Occipital lobe (tissue), 2 donors: Measurements from ENCODE around the gene RRP8. TPM values are rescaled to one million over a fixed set of nuclear protein-coding genes. Genes with fewer than 3 reads are reported as not detected.

Experiments used
- DNase-seq: peaks from one replicate; lab custom pipeline; 2025; lab: John Stamatoyannopoulos, UW
- total RNA-seq: library from RNA; depleted of rRNA; stranded (reverse); fragments of >200 nt; gene quantifications from one replicate; pipeline ENCODE4 v1.2.3, GENCODE V29; 2014

The RRP8 gene
- total RNA-seq, 1 donor from 2014 or later, result 17.5 TPM

- no peak for DNase-seq
These were observed 35.1 kb downstream of the RRP8 start for GRCh38 chr11:6568191-6568918.

- DNase-seq, result no peak
These were observed 36.1 kb downstream of the RRP8 start for GRCh38 chr11:6567371-6567745.

- DNase-seq, result no peak
These were observed 36.6 kb downstream of the RRP8 start for GRCh38 chr11:6566704-6567370.

- no peak for DNase-seq
These were observed 37.3 kb downstream of the RRP8 start for GRCh38 chr11:6565988-6566703.

DNA sequence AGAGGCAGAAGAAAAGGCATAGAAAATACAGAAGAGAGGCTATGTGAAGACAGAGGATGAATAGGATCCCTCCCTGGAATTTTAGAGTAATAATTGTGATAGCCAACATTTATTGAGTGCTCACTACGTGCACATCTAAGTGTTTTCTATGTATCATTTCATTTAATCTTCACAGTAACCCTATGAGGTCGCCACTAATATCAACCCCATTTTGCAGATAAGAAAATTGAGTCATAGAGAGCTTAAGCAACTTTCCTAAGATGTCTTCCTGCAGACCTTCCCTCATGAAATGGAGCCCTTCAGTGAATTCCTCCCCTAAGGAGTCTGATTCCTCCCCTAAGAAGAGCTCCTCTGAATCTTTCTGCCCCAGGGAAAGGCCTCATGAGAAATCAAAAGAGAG is 38.1 kb downstream of the RRP8 start:
- no peak for DNase-seq

DNA sequence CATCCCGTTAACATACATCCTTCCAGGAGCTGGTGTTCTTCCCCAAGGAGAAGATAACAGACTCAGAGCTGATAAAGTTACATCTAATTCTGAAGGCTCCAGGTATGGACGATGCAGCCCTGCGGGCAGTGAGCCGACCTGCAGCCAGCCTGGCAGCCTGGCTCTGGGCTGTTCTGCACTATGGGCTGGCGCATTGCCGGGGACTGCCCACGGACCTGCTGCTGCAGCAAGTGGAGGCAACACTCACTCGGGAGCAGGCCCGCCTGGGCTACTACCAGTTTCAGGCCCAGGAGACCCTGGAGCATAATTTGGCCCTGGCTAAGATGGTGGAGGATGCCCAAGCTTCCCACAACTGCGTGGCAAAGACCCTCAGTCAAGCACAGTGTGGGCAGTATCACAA is 39.7 kb downstream of the RRP8 start:
- DNase-seq, result no peak

DNA sequence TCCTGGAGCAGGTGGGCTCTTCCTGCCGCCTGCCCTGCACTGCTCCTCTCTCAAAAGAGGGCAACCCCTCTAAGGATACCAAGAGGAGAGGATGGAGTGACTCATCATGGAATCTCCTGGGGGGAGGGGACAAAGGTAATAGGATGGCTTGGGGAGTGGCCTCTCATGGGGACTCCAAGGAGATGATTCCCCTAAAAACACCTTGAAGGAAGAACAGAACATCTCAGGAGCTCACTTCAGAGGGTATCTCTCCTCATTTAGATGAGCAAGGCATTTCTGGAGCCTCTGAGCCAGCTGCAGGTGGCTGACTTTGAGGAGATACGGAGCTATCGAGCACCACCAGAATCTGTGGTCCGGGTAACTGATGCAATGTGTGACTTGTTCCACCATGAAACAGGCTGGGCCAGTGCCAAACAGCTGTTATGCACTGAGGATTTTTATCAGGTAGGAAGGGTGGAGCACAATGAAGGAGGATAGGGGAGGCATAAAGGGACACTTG is 40.2 kb downstream of the RRP8 start:
- DNase-seq, result no peak

- DNase-seq, result no peak
These were observed 42.1 kb downstream of the RRP8 start for GRCh38 chr11:6561288-6561687.

GRCh38 chr11:6559369-6559768 is 44.0 kb downstream of the RRP8 start:
- no peak for DNase-seq

- no peak for DNase-seq
These were observed 45.4 kb downstream of the RRP8 start for GRCh38 chr11:6557761-6558674.

- no peak for DNase-seq
These were observed 46.4 kb downstream of the RRP8 start for GRCh38 chr11:6557063-6557462.

DNA sequence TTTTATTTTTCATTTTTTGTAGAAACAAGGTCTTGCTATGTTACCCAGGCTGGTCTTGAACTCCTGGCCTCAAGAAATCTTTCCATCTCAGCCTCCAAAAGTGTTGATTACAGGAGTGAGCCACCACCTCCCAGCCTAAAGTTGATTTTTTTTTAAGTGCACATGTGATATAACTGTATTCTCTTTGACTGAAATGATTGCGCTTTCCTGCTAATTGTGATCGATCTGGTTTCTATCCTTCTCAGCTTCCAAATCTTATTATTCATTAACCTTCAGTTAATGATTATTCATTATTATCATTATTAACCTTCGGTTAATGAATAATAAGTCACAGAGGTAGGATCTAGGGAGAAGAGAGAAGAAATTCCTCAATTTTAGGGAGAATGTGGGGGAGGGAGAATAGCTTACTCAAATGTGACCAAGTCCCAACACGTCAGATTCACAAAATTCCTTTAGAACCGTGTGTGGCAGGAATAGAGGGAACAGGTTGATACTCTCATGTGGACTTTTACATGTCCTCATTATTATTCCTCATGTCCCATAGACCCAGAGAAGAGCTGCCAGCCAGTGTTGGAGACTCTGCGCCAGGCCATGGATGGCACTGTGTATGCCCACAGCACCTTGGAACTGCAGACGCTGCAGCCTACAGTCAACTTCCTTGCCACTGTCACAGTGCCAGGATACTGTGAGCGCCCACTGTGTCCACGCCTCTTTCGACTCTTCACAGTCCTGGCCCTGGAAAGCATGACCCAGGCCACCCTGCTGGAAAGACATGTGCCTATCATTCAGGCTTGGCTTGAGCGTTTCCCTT is 47.1 kb downstream of the RRP8 start:
- no peak for DNase-seq

- no peak for DNase-seq
These were observed 48.3 kb downstream of the RRP8 start for GRCh38 chr11:6554828-6555706.

DNA sequence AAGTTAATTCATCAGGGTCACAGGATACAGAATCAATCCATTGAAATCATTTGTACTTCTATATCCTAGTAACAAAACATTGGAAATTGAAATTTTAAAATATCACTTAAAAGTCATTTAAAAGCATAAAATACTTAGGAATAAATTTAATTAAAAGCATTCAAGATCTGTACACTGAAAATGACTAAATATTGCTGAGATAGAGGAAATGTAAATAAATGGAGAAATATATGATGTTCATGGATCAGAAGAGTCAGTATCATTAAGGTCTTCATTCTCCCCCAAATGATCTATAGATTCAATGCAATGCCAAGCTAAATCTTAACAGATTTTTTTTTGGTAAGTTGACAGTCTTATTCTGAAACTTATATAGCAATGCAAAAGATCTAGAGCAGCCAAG is 49.8 kb downstream of the RRP8 start:
- DNase-seq, result no peak

DNA sequence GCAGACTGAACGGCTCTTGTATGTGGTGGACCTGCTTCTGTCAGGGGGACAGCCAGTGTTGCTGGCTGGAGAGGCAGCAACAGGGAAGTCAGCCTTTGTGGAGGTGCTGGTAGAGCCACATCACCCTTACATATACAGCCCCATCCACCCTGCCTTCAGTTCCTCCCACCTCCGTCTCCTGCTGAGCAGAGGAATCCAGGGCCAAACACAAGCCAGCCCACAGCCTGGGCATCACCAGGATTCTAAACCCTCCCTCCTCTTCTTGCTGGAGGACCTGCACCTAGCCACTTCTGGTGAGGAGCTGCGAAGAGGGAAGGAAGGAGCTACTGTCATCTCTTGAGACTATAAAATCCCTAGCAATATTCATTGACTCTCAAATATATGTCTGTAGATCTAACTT is 54.8 kb downstream of the RRP8 start:
- no peak for DNase-seq

DNA sequence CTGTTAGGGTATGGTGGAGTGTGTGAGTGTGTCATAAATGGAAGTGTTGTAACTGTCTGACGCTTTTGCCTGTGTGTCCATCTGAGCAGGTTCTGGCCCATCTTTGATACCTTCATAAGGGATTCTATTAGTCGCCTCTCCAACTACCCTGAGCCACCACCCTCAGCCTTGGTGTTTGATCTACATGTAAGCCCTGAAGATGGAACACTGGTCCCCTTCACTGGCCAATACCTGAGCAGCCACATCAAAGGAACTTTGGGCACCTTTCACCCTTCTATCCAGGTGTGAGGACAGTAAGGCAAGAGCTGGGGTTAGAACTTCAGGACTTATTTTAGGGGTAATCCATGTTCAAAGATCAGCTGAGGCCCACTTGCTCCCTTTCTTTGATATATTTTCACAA is 55.3 kb downstream of the RRP8 start:
- no peak for DNase-seq

GRCh38 chr11:6547177-6547576 is 56.2 kb downstream of the RRP8 start:
- no peak for DNase-seq

DNA sequence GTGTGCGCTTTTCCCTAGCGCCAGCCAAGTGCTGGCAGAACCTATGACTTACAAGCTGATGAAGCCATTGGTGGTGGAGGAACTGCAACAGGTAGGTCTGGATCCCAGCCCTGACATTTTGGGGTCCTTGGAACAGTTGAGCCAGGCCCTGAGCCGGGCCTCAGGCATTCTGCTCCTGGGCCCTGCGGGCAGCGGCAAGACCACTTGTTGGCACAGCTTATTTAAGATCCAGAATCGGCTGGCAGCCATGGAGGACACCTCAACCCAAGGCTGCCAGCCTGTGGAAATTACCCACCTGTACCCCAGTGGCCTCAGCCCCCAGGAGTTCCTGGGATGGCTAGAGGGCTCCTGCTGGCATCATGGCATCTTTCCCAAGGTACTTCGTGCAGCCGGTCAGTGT is 56.7 kb downstream of the RRP8 start:
- DNase-seq, result no peak

DNA sequence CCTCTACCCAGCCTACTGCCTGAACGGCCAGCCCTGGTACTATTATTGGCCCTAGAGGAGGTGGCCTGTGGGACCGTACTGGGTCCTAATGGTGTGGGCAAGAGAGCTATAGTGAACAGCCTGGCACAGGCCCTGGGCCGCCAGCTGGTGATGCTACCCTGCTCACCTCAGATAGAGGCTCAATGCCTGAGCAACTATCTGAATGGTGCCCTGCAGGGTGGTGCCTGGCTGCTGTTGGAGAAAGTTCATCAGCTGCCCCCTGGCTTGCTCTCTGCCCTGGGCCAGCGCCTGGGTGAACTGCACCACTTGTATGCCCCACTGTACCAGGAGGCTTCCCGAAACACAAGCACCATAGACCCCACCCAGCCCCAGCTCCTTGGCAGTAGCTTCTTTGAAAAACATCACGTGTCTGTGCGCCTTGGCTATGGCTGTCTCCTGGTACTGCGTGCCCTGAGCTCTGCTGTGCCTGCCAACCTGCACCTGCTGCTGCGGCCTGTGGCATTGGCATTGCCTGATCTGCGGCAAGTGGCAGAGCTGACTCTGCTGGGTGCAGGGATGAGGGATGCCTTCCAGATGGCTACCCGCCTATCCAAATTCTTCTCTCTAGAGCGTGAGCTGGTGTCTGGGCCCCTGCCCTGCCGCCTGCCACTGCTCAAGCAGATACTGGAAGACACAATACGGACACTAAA is 57.4 kb downstream of the RRP8 start:
- no peak for DNase-seq
